Muscle of arm (tissue), 12 donors: ENCODE data around the gene DLST. TPM values are rescaled to one million over a fixed set of nuclear protein-coding genes. Genes with fewer than 3 reads are reported as not detected.

Experiments used
- DNase-seq: peaks from one replicate; pipeline ENCODE4 v3.0.0-alpha.2; 2013
- polyA plus RNA-seq, 12 donors: library from polyadenylated mRNA; unstranded; fragments of 120-200 nt; gene quantifications; one replicate each; pipeline ENCODE4 v1.2.1, GENCODE V29; 2013; ENCODE audit not compliant: insufficient read length in 12 of 12

Gene DLST
- polyA plus RNA-seq, 12 donors, result 64.6 to 83.3 (median 71.6) TPM; not detected in 1

- DNase-seq, result no peak
Measured at GRCh38 chr14:74858022-74858421, 23.7 kb upstream of the DLST start.

- no peak for DNase-seq
Measured at GRCh38 chr14:74859757-74860552, 21.8 kb upstream of the DLST start.

GRCh38 chr14:74860899-74861733 lies 20.6 kb upstream of the DLST start:
- peak; percentile 87 for DNase-seq

- no peak for DNase-seq
Measured at GRCh38 chr14:74861734-74862090, 20.0 kb upstream of the DLST start.

GRCh38 chr14:74863274-74863673 lies 18.4 kb upstream of the DLST start:
- no peak for DNase-seq

- DNase-seq, result no peak
Measured at GRCh38 chr14:74864198-74864597, 17.5 kb upstream of the DLST start.

- DNase-seq, result no peak
Measured at GRCh38 chr14:74865156-74865555, 16.6 kb upstream of the DLST start.

- no peak for DNase-seq
Measured at GRCh38 chr14:74866708-74867389, 14.9 kb upstream of the DLST start.

- DNase-seq, result no peak
Measured at GRCh38 chr14:74867673-74868072, 14.0 kb upstream of the DLST start.

GRCh38 chr14:74868739-74869138 lies 13.0 kb upstream of the DLST start:
- DNase-seq, result no peak

GRCh38 chr14:74871819-74872218 lies 9.9 kb upstream of the DLST start:
- DNase-seq, result no peak

- DNase-seq, result no peak
Measured at GRCh38 chr14:74875204-74875603, 6.5 kb upstream of the DLST start.

- DNase-seq, result no peak
Measured at GRCh38 chr14:74875941-74876913, 5.5 kb upstream of the DLST start, which contains the start of gene PROX2. PROX2 (minus strand) TSS chr14:74876145; CDS start chr14:74863834, 12,311 bp downstream.

- no peak for DNase-seq
Measured at GRCh38 chr14:74879427-74880182, 2.1 kb upstream of the DLST start.

- DNase-seq, result no peak
Measured at GRCh38 chr14:74882103-74882920, 596 bp downstream of the DLST start.

GRCh38 chr14:74886001-74886400 lies 4.3 kb downstream of the DLST start:
- no peak for DNase-seq

GRCh38 chr14:74888164-74889158 lies 6.7 kb downstream of the DLST start:
- no peak for DNase-seq

GRCh38 chr14:74890262-74890661 lies 8.5 kb downstream of the DLST start:
- no peak for DNase-seq
